Measurements from ENCODE around the gene HNRNPDL.

HNRNPDL gene

GRCh38 chr4:82450966-82451755 is 20.9 kb upstream of the HNRNPDL start:
- no peaks in the 10 kb centered on the region for H3K9me3 ChIP-seq (ENCODE audit: control insufficient read depth, insufficient read depth, low read length)
- TF ChIP-seq CTCF (IDR thresholded peaks at IDR 0.05; ENCODE audit: low read depth, low read length, poor library complexity, severe bottlenecking): no peak
- TF ChIP-seq EZH2phosphoT487 (IDR thresholded peaks at IDR 0.05; ENCODE audit: borderline replicate concordance, low read length): no peak
- H3K4me2 ChIP-seq (ENCODE audit: low read length): no peak overlapping the region
- no peaks in the 10 kb centered on the region for H3F3A ChIP-seq (ENCODE audit: control insufficient read depth, insufficient read depth)
- no peak overlapping the region for H3K27ac ChIP-seq (ENCODE audit: low read depth, low read length)
- no peaks in the 10 kb centered on the region for H4K20me1 ChIP-seq (ENCODE audit: control insufficient read depth, insufficient read depth, low read depth, low read length)
- no peak overlapping the region for H3K4me3 ChIP-seq (ENCODE audit: low read length)
- H3K4me1 ChIP-seq (ENCODE audit: control insufficient read depth, low read length): no peaks in the 10 kb centered on the region
- peaks cover 75% of the 10 kb centered on the region for H3K36me3 ChIP-seq (ENCODE audit: control insufficient read depth, low read length)
- no peaks in the 10 kb centered on the region for H3K9me2 ChIP-seq (replicated peaks; ENCODE audit: control insufficient read depth, low read length)
- H3K27me3 ChIP-seq (ENCODE audit: control insufficient read depth, low read length): no peaks in the 10 kb centered on the region
- peaks cover 49% of the 10 kb centered on the region for H3K79me2 ChIP-seq (ENCODE audit: control insufficient read depth, low read length)

DNA sequence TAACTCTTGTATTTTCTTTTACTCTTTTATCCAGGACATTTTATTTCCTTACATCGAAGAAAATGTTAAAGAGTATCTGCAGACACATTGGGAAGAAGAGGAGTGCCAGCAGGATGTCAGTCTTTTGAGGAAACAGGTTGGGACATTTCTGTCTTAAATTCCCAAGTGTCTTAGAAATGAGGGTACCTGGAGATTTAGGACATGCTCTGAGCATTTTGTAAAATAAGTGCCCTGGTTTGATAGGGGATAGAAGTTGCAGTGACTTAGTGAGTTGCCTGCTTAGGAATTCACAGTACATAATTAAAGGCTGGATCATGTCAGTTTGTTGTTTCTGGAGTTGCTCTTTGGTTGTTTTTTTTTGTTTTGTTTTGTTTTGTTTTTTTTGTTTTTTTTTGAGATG is 17.6 kb upstream of the HNRNPDL start:
- H3K9me3 ChIP-seq (ENCODE audit: control insufficient read depth, insufficient read depth, low read length): no peaks in the 10 kb centered on the region
- 0 out of 2 replicates have a peak, but pooled peaks cover 4% of the 10 kb centered on the region for H4K20me1 ChIP-seq (ENCODE audit: control insufficient read depth, insufficient read depth, low read depth, low read length)
- H3K4me2 ChIP-seq (ENCODE audit: low read length): no peak overlapping the region
- H3K9me2 ChIP-seq (replicated peaks; ENCODE audit: control insufficient read depth, low read length): no peaks in the 10 kb centered on the region
- no peak overlapping the region for H3K4me3 ChIP-seq (ENCODE audit: low read length)
- TF ChIP-seq EZH2phosphoT487 (IDR thresholded peaks at IDR 0.05; ENCODE audit: borderline replicate concordance, low read length) (no peak), CTCF (IDR thresholded peaks at IDR 0.05; ENCODE audit: low read depth, low read length, poor library complexity, severe bottlenecking) (no peak)
- no peaks in the 10 kb centered on the region for H3F3A ChIP-seq (ENCODE audit: control insufficient read depth, insufficient read depth)
- no peaks in the 10 kb centered on the region for H3K4me1 ChIP-seq (ENCODE audit: control insufficient read depth, low read length)
- peaks cover 77% of the 10 kb centered on the region for H3K79me2 ChIP-seq (ENCODE audit: control insufficient read depth, low read length)
- H3K27me3 ChIP-seq (ENCODE audit: control insufficient read depth, low read length): no peaks in the 10 kb centered on the region
- H3K36me3 ChIP-seq (ENCODE audit: control insufficient read depth, low read length): peaks cover 68% of the 10 kb centered on the region
- no peak overlapping the region for H3K27ac ChIP-seq (ENCODE audit: low read depth, low read length)

DNA sequence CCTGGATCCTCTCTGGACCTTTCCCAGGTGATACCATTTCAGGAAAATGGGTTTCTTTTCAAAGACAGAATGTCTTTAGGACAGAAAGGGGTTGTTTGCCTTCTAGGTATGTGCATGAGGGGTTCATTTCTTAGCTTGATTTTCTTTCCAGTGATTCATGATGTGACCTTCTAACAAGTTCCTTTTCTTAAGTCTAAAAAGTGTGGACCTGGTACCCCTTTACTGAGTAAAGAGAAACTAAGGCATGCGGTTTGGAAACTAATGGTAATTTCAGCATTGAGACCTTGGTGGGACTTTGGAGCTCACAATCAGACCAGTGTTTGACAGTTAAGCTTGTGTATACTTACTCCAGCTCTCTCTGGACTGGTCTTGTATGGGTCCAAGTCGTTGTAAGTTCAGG is 8.8 kb upstream of the HNRNPDL start:
- Histone ChIP-seq H4K20me1 (ENCODE audit: control insufficient read depth, insufficient read depth, low read depth, low read length) (peaks cover 23% of the 10 kb centered on the region), H3K9me2 (replicated peaks; ENCODE audit: control insufficient read depth, low read length) (no peaks in the 10 kb centered on the region), H3K27me3 (ENCODE audit: control insufficient read depth, low read length) (no peaks in the 10 kb centered on the region), H3K36me3 (ENCODE audit: control insufficient read depth, low read length) (peaks cover 72% of the 10 kb centered on the region), H3K27ac (ENCODE audit: low read depth, low read length) (no peak overlapping the region), H3F3A (ENCODE audit: control insufficient read depth, insufficient read depth) (no peaks in the 10 kb centered on the region), H3K79me2 (ENCODE audit: control insufficient read depth, low read length) (peaks cover 100% of the 10 kb centered on the region), H3K4me3 (ENCODE audit: low read length) (no peak overlapping the region), H3K4me1 (ENCODE audit: control insufficient read depth, low read length) (peaks cover 46% of the 10 kb centered on the region), H3K4me2 (ENCODE audit: low read length) (no peak overlapping the region), H3K9me3 (ENCODE audit: control insufficient read depth, insufficient read depth, low read length) (no peaks in the 10 kb centered on the region)
- no peak for TF ChIP-seq CTCF (IDR thresholded peaks at IDR 0.05; ENCODE audit: low read depth, low read length, poor library complexity, severe bottlenecking)
- TF ChIP-seq EZH2phosphoT487 (IDR thresholded peaks at IDR 0.05; ENCODE audit: borderline replicate concordance, low read length): no peak

Data from DOHH2 (cell line).